Stimulated activated CD8-positive, alpha-beta memory T cell treated with anti-CD3 and anti-CD28 coated beads, Interleukin-12 subunit alpha, Interleukin-12 subunit beta, amount 100 ng/mL, for 24 hours (primary cell): ENCODE measurements around the gene DOCK8.
"Not testable (repeated sequence)": the region's sequence is repeated elsewhere in the genome, so short reads cannot be mapped to it uniquely, and the experiment has no call there.

ENCODE experiments used
- DNase-seq: peaks from one replicate; pipeline ENCODE4 v3.0.0-alpha.2; 2020; ENCODE audit errors: extremely low read depth

DOCK8 gene

GRCh38 chr9:214648-215493, at the start of gene DOCK8:
DOCK8 (plus strand) TSS chr9:214865; CDS start chr9:214977, 112 bp downstream.
- DNase-seq = peak; percentile 5

GRCh38 chr9:169757-170156, 44.9 kb upstream of the DOCK8 start:
- not testable (repeated sequence) for DNase-seq

- DNase-seq = not testable (repeated sequence)
Observed at GRCh38 chr9:178140-178825, 36.4 kb upstream of the DOCK8 start.

- peak; percentile 44 for DNase-seq
Observed at GRCh38 chr9:178970-179383, 35.7 kb upstream of the DOCK8 start, which contains the start of gene ZNG1A. ZNG1A (minus strand) TSS chr9:179056; CDS start chr9:178969, 87 bp downstream.

GRCh38 chr9:199601-200000, 15.1 kb upstream of the DOCK8 start:
- DNase-seq = not testable (repeated sequence)

- no peak for DNase-seq
Observed at GRCh38 chr9:206481-206880, 8.2 kb upstream of the DOCK8 start.

- DNase-seq = no peak
Observed at GRCh38 chr9:209143-209758, 5.4 kb upstream of the DOCK8 start.

- DNase-seq = no peak
Observed at GRCh38 chr9:211036-211435, 3.6 kb upstream of the DOCK8 start.

- DNase-seq = no peak
Observed at GRCh38 chr9:211557-211956, 3.1 kb upstream of the DOCK8 start.

GRCh38 chr9:212297-212696, 2.4 kb upstream of the DOCK8 start:
- no peak for DNase-seq

- DNase-seq = not testable (repeated sequence)
Observed at GRCh38 chr9:213901-214300, 764 bp upstream of the DOCK8 start.

- no peak for DNase-seq
Observed at GRCh38 chr9:214351-214647, 366 bp upstream of the DOCK8 start.

- DNase-seq = no peak
Observed at GRCh38 chr9:215631-216155, 1.0 kb downstream of the DOCK8 start.

- no peak for DNase-seq
Observed at GRCh38 chr9:216866-217265, 2.2 kb downstream of the DOCK8 start.

GRCh38 chr9:217950-218349, 3.3 kb downstream of the DOCK8 start:
- no peak for DNase-seq

GRCh38 chr9:219036-219435, 4.4 kb downstream of the DOCK8 start:
- DNase-seq = not testable (repeated sequence)

- DNase-seq = no peak
Observed at GRCh38 chr9:219670-220365, 5.2 kb downstream of the DOCK8 start.

GRCh38 chr9:221989-222776, 7.5 kb downstream of the DOCK8 start:
- DNase-seq = no peak

- DNase-seq = no peak
Observed at GRCh38 chr9:223152-223551, 8.5 kb downstream of the DOCK8 start.

GRCh38 chr9:224026-224425, 9.4 kb downstream of the DOCK8 start:
- no peak for DNase-seq
